GM12874 (cell line): ENCODE measurements around the gene SMAD3.

Experiments
- TF ChIP-seq, protein P1 (sequence below): IDR thresholded peaks from 2 replicates; pipeline ENCODE4 v1.5.1; 2011; ENCODE audit warnings: low read depth, mild to moderate bottlenecking, control low read depth, low read length, moderate library complexity; ENCODE audit not compliant: insufficient read depth

The SMAD3 gene

DNA sequence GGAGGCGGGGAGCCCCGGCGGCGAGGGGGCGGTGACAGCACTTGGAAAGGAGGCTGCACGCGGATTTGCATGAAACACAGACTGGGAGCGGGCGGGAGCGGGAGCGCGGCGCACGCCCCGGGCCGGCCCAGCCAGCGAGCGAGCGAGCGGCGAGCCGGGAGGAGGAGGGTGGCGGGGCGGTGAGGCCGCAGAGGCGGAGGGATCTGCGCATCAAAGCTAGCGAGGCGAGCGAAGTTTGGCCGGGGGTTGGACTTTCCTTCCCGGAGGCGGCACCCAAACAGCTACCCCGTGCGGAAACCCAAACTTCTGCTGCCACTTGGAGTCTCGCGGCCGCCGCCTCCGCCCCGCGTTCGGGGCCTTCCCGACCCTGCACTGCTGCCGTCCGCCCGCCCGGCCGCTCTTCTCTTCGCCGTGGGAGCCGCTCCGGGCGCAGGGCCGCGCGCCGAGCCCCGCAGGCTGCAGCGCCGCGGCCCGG is at the start of gene SMAD3:
TSS of gene SMAD3 (plus strand) at position 72 of the 475 bp plus-strand sequence. CDS start 553 bp downstream, outside the sequence.
- TF ChIP-seq, protein P1, sequence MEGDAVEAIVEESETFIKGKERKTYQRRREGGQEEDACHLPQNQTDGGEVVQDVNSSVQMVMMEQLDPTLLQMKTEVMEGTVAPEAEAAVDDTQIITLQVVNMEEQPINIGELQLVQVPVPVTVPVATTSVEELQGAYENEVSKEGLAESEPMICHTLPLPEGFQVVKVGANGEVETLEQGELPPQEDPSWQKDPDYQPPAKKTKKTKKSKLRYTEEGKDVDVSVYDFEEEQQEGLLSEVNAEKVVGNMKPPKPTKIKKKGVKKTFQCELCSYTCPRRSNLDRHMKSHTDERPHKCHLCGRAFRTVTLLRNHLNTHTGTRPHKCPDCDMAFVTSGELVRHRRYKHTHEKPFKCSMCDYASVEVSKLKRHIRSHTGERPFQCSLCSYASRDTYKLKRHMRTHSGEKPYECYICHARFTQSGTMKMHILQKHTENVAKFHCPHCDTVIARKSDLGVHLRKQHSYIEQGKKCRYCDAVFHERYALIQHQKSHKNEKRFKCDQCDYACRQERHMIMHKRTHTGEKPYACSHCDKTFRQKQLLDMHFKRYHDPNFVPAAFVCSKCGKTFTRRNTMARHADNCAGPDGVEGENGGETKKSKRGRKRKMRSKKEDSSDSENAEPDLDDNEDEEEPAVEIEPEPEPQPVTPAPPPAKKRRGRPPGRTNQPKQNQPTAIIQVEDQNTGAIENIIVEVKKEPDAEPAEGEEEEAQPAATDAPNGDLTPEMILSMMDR, result no peak

- TF ChIP-seq, protein P1, result no peak
These were observed 48.1 kb upstream of the SMAD3 start for GRCh38 chr15:67017311-67017710.

DNA sequence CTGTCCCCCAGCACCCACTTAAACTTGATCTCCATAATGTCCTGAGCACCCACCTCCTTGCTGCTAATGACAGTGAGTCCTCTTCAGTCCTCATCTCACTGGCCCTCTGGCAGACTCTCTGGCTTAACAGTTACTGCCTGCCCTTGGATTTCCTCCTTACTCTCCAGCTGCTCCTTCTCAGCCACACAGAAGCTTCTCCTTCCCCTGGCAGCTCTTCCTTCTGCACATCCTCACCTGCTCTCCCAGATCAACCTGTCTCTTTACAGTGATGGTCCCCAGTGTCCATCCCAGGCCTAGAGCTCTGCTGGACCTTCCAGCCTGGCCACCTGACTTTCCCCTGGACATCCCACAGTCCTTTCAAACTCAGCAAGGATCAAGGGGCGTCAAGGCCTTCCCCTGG is 47.4 kb upstream of the SMAD3 start:
- TF ChIP-seq, protein P1, result no peak

DNA sequence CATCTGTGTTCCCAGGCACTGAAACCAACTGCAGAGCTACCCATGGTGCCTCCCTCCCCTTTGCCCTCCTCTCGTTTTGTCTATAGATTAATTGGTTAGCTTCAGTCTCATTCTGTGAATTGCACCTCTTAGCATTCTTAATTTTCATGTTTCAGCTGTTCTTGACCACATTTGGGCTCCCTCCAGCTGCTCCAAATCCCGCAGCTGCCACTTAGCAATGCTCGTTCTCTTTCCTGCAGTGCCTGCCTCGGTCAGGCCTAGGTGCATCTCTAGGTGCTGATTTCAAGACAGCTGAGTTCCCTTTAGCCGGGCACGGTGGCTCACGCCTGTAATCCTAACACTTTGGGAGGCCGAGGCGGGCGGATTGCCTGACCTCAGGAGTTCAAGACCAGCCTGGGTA is 47.0 kb upstream of the SMAD3 start:
- TF ChIP-seq, protein P1, result no peak

DNA sequence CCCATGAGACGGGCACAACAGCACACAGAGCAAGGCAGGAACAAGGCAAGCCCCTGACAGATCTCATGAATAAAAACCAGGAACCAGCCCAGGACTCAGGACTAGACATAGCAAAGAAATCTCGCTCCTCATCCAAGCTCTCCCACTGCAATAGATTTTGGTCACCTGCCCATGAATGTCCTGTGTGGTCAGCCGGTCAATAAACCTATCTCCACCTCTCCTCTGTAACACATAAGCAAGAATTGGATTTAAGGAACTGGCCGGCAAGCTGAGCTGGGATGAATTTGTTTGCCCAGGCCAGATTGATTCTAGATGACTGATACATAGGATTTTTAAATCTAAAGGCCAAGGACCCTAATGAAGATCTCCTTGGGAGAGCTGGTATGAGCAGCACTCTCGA is 46.3 kb upstream of the SMAD3 start:
- TF ChIP-seq, protein P1, result no peak

DNA sequence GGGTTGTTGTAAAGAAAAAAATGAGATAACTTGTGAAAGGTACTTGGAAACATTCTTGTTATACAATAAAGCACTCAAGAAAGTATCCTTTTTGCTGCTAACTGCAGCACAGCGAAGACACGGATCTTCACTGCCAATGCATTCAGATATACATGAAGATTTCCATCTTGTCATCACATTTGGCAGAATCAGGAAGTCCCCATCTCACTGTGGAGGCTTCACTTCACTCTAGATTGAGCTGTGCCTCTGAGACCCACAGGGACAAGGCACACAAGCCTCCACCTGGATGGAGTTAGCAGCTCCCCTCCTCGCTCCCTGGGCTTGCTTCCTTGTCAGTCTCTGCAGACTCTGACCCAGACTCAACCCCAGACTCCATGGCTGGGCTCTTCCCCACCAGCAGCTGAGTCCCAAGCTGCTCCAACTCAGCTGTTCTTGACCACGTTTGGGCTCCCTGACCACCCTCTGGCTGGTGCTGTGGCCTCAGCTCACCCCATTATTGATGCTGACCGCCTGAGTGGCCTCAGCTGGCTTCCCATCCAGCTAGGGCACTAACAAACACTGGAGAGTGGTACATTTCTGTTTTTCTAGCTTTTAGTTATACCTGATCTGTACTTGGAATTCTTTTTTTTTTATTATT is 45.4 kb upstream of the SMAD3 start:
- TF ChIP-seq, protein P1, result no peak

- TF ChIP-seq, protein P1, result no peak
These were observed 43.9 kb upstream of the SMAD3 start for GRCh38 chr15:67021455-67021854.
